Kidney epithelial cell (primary cell): ENCODE results near the gene RAI14. TPM values are rescaled to one million over a fixed set of nuclear protein-coding genes. Genes with fewer than 3 reads are reported as not detected.
"Not testable (repeated sequence)": the region's sequence is repeated elsewhere in the genome, so short reads cannot be mapped to it uniquely, and the experiment has no call there.

Source experiments
- DNase-seq: peaks from one replicate; pipeline ENCODE4 v3.0.0-alpha.2; 2010; ENCODE audit warnings: low read depth
- H3K27me3 ChIP-seq: 2 replicates; pipeline ENCODE4 v1.6.0; 2011; ENCODE audit warnings: low read length; ENCODE audit not compliant: control insufficient read depth, insufficient read depth
- H3K36me3 ChIP-seq: 2 replicates; pipeline ENCODE4 v1.5.1; 2011; ENCODE audit warnings: low read length; ENCODE audit not compliant: control insufficient read depth, insufficient read depth
- H3K4me3 ChIP-seq: 2 replicates; pipeline ENCODE4 v1.5.1; 2011; ENCODE audit warnings: low read depth, mild to moderate bottlenecking, control low read depth, low read length
- CTCF ChIP-seq: IDR thresholded peaks from 2 replicates; pipeline ENCODE4 v1.5.1; 2011; ENCODE audit warnings: mild to moderate bottlenecking, moderate library complexity, low read length, control low read depth, inconsistent platforms; ENCODE audit not compliant: insufficient read depth, poor library complexity, severe bottlenecking
- total RNA-seq: library from RNA; depleted of rRNA; stranded (reverse); fragments of >200 nt; gene quantifications from 2 replicates; pipeline ENCODE4 v1.2.3, GENCODE V29; 2015

Gene RAI14
- total RNA-seq, 1 donor from 2014 or later = 116 TPM

DNA sequence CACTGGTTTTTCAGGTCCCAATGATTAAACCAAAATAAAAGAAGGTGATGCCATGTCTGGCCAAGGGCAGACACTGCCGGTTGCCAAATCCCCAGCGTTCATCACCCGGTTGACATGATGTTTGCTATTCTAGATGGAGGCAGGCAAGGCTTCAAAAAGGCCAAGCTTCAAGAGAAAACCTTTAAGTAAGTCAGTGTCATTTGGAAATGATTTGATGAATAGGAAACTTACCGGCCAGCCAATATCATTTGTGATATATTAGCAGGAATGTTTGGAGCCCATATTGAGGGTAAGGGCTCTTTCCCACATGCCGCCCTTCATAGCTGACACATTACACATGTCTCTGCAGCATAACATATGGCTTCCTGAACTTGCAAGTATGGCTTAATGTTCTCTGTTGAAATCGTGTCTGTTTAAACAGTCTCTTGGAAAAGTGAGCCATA, 93.3 kb downstream of the RAI14 start:
- no peak for DNase-seq

GRCh38 chr5:34750206-34750605, 94.1 kb downstream of the RAI14 start:
- Histone ChIP-seq H3K4me3 (no peak overlapping the region), H3K36me3 (no peaks in the 10 kb centered on the region), H3K27me3 (no peaks in the 10 kb centered on the region)
- TF ChIP-seq CTCF = no peak
- no peak for DNase-seq

More for the DNA sequence above, 93.3 kb downstream of the RAI14 start:
- Histone ChIP-seq H3K27me3 (no peaks in the 10 kb centered on the region), H3K36me3 (no peaks in the 10 kb centered on the region), H3K4me3 (no peak overlapping the region)
- no peak for TF ChIP-seq CTCF

DNA sequence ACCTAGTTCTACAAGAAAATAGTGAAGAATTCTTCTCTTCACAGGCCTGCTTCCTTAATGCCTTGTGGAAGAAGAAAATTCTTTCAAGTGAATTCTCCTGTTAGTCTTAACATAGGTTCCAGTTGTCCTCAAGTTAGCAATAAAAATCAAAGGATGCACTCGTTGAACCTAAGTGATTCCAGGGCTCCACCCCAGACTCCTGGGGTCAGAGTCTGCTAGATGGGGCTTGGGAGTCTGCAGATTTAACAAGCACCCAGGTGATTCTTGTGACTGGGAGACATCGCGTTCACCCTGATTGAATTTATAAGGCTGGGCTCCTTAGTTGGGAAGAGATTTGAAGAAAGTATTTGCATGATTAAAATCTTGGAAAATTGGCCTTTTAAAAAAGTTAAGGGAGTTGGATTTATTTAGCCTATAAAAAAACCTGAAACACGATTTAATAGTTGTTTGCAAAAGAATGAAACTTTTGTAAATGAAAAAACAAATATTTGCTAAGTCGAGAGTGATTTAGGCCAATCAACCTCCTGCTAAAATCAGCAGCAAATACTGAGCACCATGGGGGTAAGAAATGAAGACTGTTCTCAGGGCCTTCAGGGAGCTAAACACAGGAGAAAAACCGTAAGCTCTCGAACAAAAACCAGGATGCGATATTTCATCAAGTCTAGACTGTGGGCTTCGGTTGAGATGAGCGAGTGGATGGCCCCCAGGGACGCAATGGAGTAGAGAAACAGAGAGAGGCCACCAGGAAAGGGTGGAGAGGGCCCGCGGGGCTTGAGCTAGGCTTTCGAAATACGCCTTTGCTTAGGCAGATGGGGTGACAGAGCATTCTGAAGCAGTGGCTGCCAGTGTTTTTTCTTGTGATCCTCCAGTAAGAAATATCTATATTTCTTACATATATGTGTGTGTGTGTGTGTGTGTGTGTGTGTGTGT, 95.9 kb downstream of the RAI14 start:
- DNase-seq = no peak
- H3K4me3 ChIP-seq = no peak overlapping the region
- no peak for TF ChIP-seq CTCF
- H3K27me3 ChIP-seq = no peaks in the 10 kb centered on the region
- no peaks in the 10 kb centered on the region for H3K36me3 ChIP-seq

DNA sequence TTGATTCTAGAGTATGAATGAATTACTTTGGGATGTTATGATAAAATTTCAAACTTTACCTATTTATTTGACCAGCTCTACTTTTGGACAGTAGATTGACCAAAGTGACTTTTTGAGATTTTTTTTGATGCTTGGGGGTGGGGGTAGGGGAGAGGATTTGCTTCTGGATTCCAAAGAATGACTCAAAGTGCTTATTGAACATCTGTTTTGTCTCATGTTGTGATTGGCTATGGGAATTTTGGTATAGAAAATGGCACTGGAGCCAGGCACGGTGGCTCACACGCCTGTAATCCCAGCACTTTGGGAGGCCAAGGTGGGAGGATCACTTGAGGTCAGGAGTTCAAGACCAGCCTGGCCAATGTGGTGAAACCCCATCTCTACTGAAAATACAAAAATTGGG, 97.1 kb downstream of the RAI14 start:
- DNase-seq, H3K36me3 ChIP-seq, H3K27me3 ChIP-seq, H3K4me3 ChIP-seq: not testable (repeated sequence)

DNA sequence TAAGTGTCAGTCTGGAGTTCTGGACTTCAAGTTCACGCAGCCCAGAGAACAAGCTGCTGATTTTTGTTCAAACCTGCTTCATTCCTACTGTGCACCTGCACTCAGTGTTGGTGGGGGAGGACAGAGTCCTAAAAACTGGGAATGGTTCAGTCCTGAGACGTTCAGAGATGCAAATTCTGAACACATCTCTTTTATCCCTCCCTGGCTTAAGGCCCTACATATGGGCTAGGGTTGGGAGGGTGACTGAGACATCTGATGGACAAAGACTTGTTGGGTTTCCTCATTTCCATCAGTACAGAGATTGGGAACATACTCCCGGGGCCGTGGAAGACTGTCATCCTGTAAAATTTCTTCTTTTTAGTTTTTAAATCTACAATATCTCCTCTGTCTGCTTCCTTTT, 99.8 kb downstream of the RAI14 start:
- Histone ChIP-seq H3K27me3 (no peaks in the 10 kb centered on the region), H3K4me3 (no peak overlapping the region), H3K36me3 (no peaks in the 10 kb centered on the region)
- DNase-seq = no peak
- TF ChIP-seq CTCF = no peak

- H3K36me3 ChIP-seq = no peaks in the 10 kb centered on the region
- no peak overlapping the region for H3K4me3 ChIP-seq
- no peaks in the 10 kb centered on the region for H3K27me3 ChIP-seq
- peak; percentile 43 for DNase-seq
- TF ChIP-seq CTCF = no peak
Measured at GRCh38 chr5:34756781-34757624, 100.9 kb downstream of the RAI14 start.
